ENCODE measurements around the gene ANKRD13A. TPM values are rescaled to one million over a fixed set of nuclear protein-coding genes. Genes with fewer than 3 reads are reported as not detected.

ANKRD13A gene
- total and polyA plus RNA-seq, 2 donors (not counting 3 experiments of a cell fraction or from before 2014, with no cell fraction given), result 37.0 to 43.9 TPM

DNA sequence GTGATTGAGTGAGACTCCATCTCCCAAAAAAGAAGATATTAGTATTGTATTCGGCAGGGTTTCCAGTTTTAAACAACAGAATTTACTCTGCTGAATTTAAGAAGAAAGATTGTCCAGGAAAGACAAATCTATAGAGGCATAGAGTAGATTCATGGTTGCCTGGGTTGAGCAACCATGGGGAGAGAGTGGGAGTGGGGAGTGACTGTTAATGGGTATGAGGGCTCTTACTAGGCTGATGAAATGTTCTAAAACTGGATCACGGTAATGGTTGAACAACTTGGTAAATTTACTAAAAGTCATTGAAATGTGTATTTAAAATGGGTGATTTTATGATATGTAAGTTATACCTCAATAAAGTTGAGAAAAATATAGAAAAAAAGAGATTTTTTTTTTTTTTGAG, 63.0 kb downstream of the ANKRD13A start:
- Histone ChIP-seq H2AFZ (ENCODE audit: low read depth, low read length) (no peak overlapping the region), H3K9ac (replicated peaks; ENCODE audit: extremely low read depth, insufficient read depth, low read length) (no peak overlapping the region), H3K36me3 (ENCODE audit: control insufficient read depth in 2 of 2, extremely low read depth in 1 of 2, insufficient read depth in 2 of 2, low read length in 2 of 2) (no peaks in the 10 kb centered on the region), H3K4me1 (ENCODE audit: control insufficient read depth, extremely low read depth, insufficient read depth, low read length) (no peaks in the 10 kb centered on the region), H3K27me3 (ENCODE audit: control insufficient read depth in 2 of 2, insufficient read depth in 2 of 2, low read length in 2 of 2) (no peaks in the 10 kb centered on the region), H3K79me2 (ENCODE audit: control insufficient read depth, insufficient read depth, low read length) (no peaks in the 10 kb centered on the region), H3K27ac (ENCODE audit: insufficient read depth, low read depth, low read length) (no peak overlapping the region), H4K20me1 (replicated peaks; ENCODE audit: control insufficient read depth, extremely low read depth, insufficient read depth, low read length) (no peaks in the 10 kb centered on the region), H3K4me2 (ENCODE audit: insufficient read depth, low read length) (no peak overlapping the region), H3K4me3 (replicated peaks in 1 of 3; ENCODE audit: insufficient read depth in 1 of 3, low read depth in 1 of 3, low read length in 3 of 3) (no peak overlapping the region), H3K9me3 (replicated peaks; ENCODE audit: control insufficient read depth, insufficient read depth, low read length) (no peaks in the 10 kb centered on the region), H3K9me1 (replicated peaks; ENCODE audit: control insufficient read depth, extremely low read depth, insufficient read depth, low read length) (no peaks in the 10 kb centered on the region)
- BruUV-seq (replicated peaks), result no TSS peak
- FAIRE-seq (no peak), DNase-seq (ENCODE audit: low read depth, low spot score) (no peak)
- ChIA-PET CTCF (interaction anchor here (0.6 kb wide), 1 partner anchor 683 kb away, joined by 3 read pairs; no protein-coding TSS in a partner anchor), POLR2A (no interaction called here)
- dilution Hi-C loops (cut with MboI; ENCODE audit: extremely low pct_ligation_motif_present, low sequenced_read_pairs), result no loop called here
- intact Hi-C loops (cut with micrococcal nuclease), result no loop called here
- TF ChIP-seq FOS (IDR thresholded peaks at IDR 0.05; ENCODE audit: borderline replicate concordance, insufficient read depth, low read length) (no peak), MYC (IDR thresholded peaks at IDR 0.05; ENCODE audit: low read depth, low read length) (no peak), GATA2 (IDR thresholded peaks at IDR 0.05; ENCODE audit: insufficient read depth, insufficient read length, low read depth, low read length) (no peak), POLR2A (IDR thresholded peaks at IDR 0.05; ENCODE audit: low read depth, low read length) (no peak), JUN (IDR thresholded peaks at IDR 0.05; ENCODE audit: borderline replicate concordance, insufficient read depth, insufficient read length, low read depth) (no peak), EZH2 (IDR thresholded peaks at IDR 0.05; ENCODE audit: borderline replicate concordance, low read depth, low read length, severe bottlenecking) (no peak), POLR2AphosphoS5 (IDR thresholded peaks at IDR 0.05; ENCODE audit: insufficient read depth, low read depth, low read length) (no peak)
- TF ChIP-seq, protein P1, sequence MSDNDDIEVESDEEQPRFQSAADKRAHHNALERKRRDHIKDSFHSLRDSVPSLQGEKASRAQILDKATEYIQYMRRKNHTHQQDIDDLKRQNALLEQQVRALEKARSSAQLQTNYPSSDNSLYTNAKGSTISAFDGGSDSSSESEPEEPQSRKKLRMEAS (IDR thresholded peaks at IDR 0.05; ENCODE audit: insufficient read depth, insufficient read length), result no peak
- TF ChIP-seq, protein P2, sequence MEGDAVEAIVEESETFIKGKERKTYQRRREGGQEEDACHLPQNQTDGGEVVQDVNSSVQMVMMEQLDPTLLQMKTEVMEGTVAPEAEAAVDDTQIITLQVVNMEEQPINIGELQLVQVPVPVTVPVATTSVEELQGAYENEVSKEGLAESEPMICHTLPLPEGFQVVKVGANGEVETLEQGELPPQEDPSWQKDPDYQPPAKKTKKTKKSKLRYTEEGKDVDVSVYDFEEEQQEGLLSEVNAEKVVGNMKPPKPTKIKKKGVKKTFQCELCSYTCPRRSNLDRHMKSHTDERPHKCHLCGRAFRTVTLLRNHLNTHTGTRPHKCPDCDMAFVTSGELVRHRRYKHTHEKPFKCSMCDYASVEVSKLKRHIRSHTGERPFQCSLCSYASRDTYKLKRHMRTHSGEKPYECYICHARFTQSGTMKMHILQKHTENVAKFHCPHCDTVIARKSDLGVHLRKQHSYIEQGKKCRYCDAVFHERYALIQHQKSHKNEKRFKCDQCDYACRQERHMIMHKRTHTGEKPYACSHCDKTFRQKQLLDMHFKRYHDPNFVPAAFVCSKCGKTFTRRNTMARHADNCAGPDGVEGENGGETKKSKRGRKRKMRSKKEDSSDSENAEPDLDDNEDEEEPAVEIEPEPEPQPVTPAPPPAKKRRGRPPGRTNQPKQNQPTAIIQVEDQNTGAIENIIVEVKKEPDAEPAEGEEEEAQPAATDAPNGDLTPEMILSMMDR (IDR thresholded peaks at IDR 0.05; ENCODE audit: extremely low read depth in 1 of 2, insufficient read depth in 1 of 2, low read depth in 1 of 2, low read length in 2 of 2), result no peak
